Naive thymus-derived CD4-positive, alpha-beta T cell (primary cell): Measurements from ENCODE around the gene C1orf226. TPM values are rescaled to one million over a fixed set of nuclear protein-coding genes. Genes with fewer than 3 reads are reported as not detected.

Experiments used
- ATAC-seq: fragments of 150-1000 bp; cut with Tn5 transposase; 2 replicates; pipeline ENCODE4 v1.10.0; 2021; ENCODE audit warnings: mild to moderate bottlenecking, moderate library complexity
- CTCF ChIA-PET: fragments of 350-600 bp; sonication (Branson Sonifier 250); formaldehyde crosslinking; loops from one replicate; lab custom pipeline; 2021; ENCODE audit warnings: antibody characterized with exemption; lab: Charles Lee
- POLR2A ChIA-PET: fragments of 350-600 bp; sonication (Branson Sonifier 250); formaldehyde crosslinking; loops from one replicate; lab custom pipeline; 2021; ENCODE audit warnings: antibody characterized with exemption, inconsistent platforms; lab: Charles Lee
- DNase-seq, 9 donors: peaks; one replicate each; pipeline versions ENCODE4 v3.0.0 to v3.0.0-alpha.2; 2020 to 2022; ENCODE audit warnings: mixed read lengths in 1 of 9
- H3K27ac ChIP-seq: one replicate; pipeline ENCODE4 v1.7.0; 2013; ENCODE audit warnings: mild to moderate bottlenecking, low read depth, low read length, moderate library complexity
- H3K27me3 ChIP-seq, 2 donors: one replicate each; pipeline ENCODE4 v1.7.0; 2013; ENCODE audit warnings: low read length in 2 of 2, mild to moderate bottlenecking in 2 of 2, moderate library complexity in 2 of 2; ENCODE audit not compliant: control insufficient read depth in 2 of 2, insufficient read depth in 2 of 2
- H3K36me3 ChIP-seq, 3 experiments: 1 replicate in 2 of 3; 2 replicates in 1 of 3; pipeline ENCODE4 v1.7.0; 2013; ENCODE audit warnings: low read length in 3 of 3, mild to moderate bottlenecking in 3 of 3, moderate library complexity in 1 of 3; ENCODE audit not compliant: insufficient read depth in 3 of 3, control insufficient read depth in 2 of 3
- H3K4me1 ChIP-seq, 2 donors: one replicate each; pipeline ENCODE4 v1.7.0; 2013; ENCODE audit warnings: low read length in 2 of 2, mild to moderate bottlenecking in 2 of 2, moderate library complexity in 1 of 2; ENCODE audit not compliant: control insufficient read depth in 2 of 2, insufficient read depth in 2 of 2
- H3K4me3 ChIP-seq: 2 replicates; pipeline ENCODE4 v1.7.0; 2013; ENCODE audit warnings: mild to moderate bottlenecking, low read length
- H3K9me3 ChIP-seq, 3 experiments: 1 replicate in 2 of 3; 2 replicates in 1 of 3; pipeline ENCODE4 v1.7.0; 2013; ENCODE audit warnings: low read length in 3 of 3; ENCODE audit not compliant: control insufficient read depth in 2 of 3
- H3K27ac Mint-ChIP-seq, 9 donors: one replicate each; pipeline ENCODE4 v1.8.0; 2020 to 2022; ENCODE audit warnings: mixed read lengths in 9 of 9, mild to moderate bottlenecking in 8 of 9, moderate library complexity in 5 of 9, inconsistent platforms in 2 of 9
- H3K27me3 Mint-ChIP-seq, 5 donors: one replicate each; pipeline ENCODE4 v1.8.0; 2021 to 2022; ENCODE audit warnings: mixed read lengths in 5 of 5, mild to moderate bottlenecking in 1 of 5
- H3K36me3 Mint-ChIP-seq, 5 donors: one replicate each; pipeline ENCODE4 v1.8.0; 2020 to 2022; ENCODE audit warnings: mixed read lengths in 5 of 5, mild to moderate bottlenecking in 3 of 5, inconsistent platforms in 1 of 5
- H3K4me1 Mint-ChIP-seq, 7 donors: one replicate each; pipeline ENCODE4 v1.8.0; 2020 to 2022; ENCODE audit warnings: mixed read lengths in 7 of 7, mild to moderate bottlenecking in 3 of 7, inconsistent platforms in 1 of 7
- H3K4me3 Mint-ChIP-seq, 10 donors: one replicate each; pipeline ENCODE4 v1.8.0; 2020 to 2022; ENCODE audit warnings: mild to moderate bottlenecking in 10 of 10, mixed read lengths in 10 of 10, moderate library complexity in 6 of 10, inconsistent platforms in 2 of 10
- H3K9me3 Mint-ChIP-seq, 11 donors: one replicate each; pipeline ENCODE4 v1.8.0; 2020 to 2022; ENCODE audit warnings: mixed read lengths in 11 of 11, mild to moderate bottlenecking in 4 of 11, inconsistent platforms in 1 of 11, moderate library complexity in 1 of 11
- intact Hi-C, 2 donors: fragments of 100-400 bp; cut with micrococcal nuclease; formaldehyde crosslinking; loops; one replicate each; pipeline ENCODE4 v1.15.1; 2023
- polyA plus RNA-seq, 2 donors: library from polyadenylated mRNA; unstranded; fragments of 300-500 nt; fragmentation: Illumina TruSeq; gene quantifications; one replicate each; pipeline ENCODE4 v1.2.3, GENCODE V29; 2021
- total RNA-seq, 6 experiments: library from RNA in 5 of 6; stranded (reverse) in 5 of 6; gene quantifications; 1 replicate in 5 of 6; 2 replicates in 1 of 6; pipeline ENCODE4 v1.2.3 and lab custom pipeline; 2021 to 2026

The C1orf226 gene
- total and polyA plus RNA-seq, 7 experiments from 2014 or later: 0.24 TPM; not detected in 6

DNA sequence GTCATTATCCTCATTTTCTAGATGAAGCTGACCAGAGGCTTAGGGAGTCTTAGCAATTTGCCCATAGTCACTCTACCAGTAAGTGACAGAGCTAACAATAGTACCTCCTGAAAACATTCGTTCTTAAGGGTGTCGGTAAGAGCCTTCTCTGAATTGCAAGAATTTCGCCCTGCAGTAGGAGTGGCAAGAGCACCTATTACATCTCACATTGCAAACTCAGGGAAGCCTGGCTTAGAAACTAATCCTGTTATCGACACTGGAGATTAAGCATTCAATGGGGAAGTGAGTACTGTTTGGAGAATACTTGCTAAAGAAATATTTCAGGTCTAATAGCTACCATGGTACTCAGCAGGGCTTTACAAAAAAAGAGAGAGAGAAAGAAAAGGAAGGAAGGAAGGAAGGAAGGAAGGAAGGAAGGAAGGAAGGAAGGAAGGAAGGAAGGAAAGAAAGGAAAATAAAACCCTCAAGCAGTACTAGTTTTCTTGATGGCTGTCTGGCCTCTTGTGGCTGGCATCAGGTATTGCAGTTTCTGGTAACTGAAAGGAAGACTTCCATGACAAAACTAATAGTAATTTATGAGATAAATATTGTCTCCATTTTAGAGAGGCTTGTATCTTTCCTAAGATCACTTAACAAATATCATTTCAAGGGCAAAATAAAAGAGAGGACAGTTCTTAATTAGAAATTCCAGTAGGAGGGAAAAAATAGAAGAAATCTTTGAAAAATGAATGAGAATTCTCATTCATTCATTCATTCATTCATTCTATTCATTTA is 10.4 kb downstream of the C1orf226 start:
- peaks cover 11 to 30% (median 22%) of the 10 kb centered on the region in 5 donors for H3K27me3 Mint-ChIP-seq

DNA sequence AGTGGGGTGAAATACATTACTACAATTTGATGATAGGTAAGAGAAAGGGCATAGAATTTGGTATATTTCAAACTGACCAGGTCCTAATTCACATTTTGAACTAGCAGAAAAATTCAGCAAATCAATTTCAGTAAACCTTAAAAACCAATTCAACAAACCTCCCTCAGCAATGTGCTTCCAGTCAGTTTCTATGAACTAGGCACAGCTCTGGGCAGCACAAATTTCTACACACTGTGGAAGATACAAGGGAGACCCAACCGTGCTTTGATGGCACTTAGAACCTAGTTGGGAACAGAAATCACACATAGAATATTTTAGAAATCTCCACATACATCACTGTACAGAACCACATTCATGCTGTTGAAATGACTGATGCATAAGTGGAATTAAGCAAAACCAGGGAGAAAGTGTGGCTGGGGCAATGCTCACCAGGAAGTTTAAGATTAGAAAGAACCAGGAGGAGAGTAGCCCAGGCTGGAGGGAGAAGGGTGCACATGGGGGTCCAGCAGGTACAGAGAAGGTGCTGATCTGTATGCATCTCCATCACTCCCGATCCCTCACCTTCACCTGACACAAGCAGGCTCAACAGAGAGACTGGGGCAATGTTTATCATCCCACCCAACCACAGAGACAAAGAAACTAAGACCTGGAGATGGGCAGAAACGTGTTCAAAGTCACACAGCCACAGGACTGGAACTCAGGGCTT is 14.8 kb downstream of the C1orf226 start:
- ChIA-PET CTCF (no interaction called here), POLR2A (no interaction called here)
- Histone ChIP-seq H3K9me3 (no peaks in the 10 kb centered on the region), H3K4me3 (no peak overlapping the region), H3K27ac (no peak overlapping the region), H3K36me3 (no peaks in the 10 kb centered on the region), H3K4me1 (no peaks in the 10 kb centered on the region), H3K27me3 (peaks cover 3 to 5% of the 10 kb centered on the region in 2 donors)
- peaks cover 0 to 18% (median 0%) of the 10 kb centered on the region in 7 donors for H3K4me1 Mint-ChIP-seq
- no peak for DNase-seq
- no peak overlapping the region for H3K4me3 Mint-ChIP-seq
- no peak for ATAC-seq
- H3K36me3 Mint-ChIP-seq: no peaks in the 10 kb centered on the region
- intact Hi-C loops: no loop called here
- no peak overlapping the region for H3K27ac Mint-ChIP-seq
- H3K9me3 Mint-ChIP-seq: no peaks in the 10 kb centered on the region
- peaks cover 12 to 37% (median 26%) of the 10 kb centered on the region in 5 donors for H3K27me3 Mint-ChIP-seq

More for the DNA sequence above, 10.4 kb downstream of the C1orf226 start:
- Histone ChIP-seq H3K4me1 (no peaks in the 10 kb centered on the region), H3K36me3 (no peaks in the 10 kb centered on the region), H3K4me3 (no peak overlapping the region), H3K27me3 (no peaks in the 10 kb centered on the region), H3K27ac (no peak overlapping the region), H3K9me3 (no peaks in the 10 kb centered on the region)
- intact Hi-C loops: loop anchor here (1.0 to 5.0 kb wide), 2 partner anchors 336 to 600 kb away; no protein-coding TSS in a partner anchor
- DNase-seq (peak in 1 of 9 donors; percentile 9), ATAC-seq (no peak)
- Mint-ChIP-seq H3K36me3 (no peaks in the 10 kb centered on the region), H3K9me3 (no peaks in the 10 kb centered on the region), H3K4me1 (peaks cover 0 to 19% (median 1%) of the 10 kb centered on the region in 7 donors), H3K4me3 (no peak overlapping the region), H3K27ac (no peak overlapping the region)
- ChIA-PET CTCF (interaction anchor here (0.6 to 1.7 kb wide), 3 partner anchors 11 to 490 kb away, joined by 5 to 6 read pairs (median 5); partner anchors contain the start of gene C1orf226), POLR2A (no interaction called here)

GRCh38 chr1:162397039-162397448 is 15.5 kb downstream of the C1orf226 start:
- H3K4me1 ChIP-seq: no peaks in the 10 kb centered on the region
- Mint-ChIP-seq H3K27me3 (peaks cover 15 to 40% (median 26%) of the 10 kb centered on the region in 5 donors), H3K9me3 (no peaks in the 10 kb centered on the region), H3K27ac (no peak overlapping the region), H3K4me1 (peaks cover 0 to 13% (median 0%) of the 10 kb centered on the region in 7 donors), H3K36me3 (no peaks in the 10 kb centered on the region), H3K4me3 (no peak overlapping the region)
- H3K9me3 ChIP-seq: no peaks in the 10 kb centered on the region
- peaks cover 3 to 5% of the 10 kb centered on the region in 2 donors for H3K27me3 ChIP-seq
- no peak overlapping the region for H3K27ac ChIP-seq
- no peak for DNase-seq
- H3K36me3 ChIP-seq: no peaks in the 10 kb centered on the region
- intact Hi-C loops: no loop called here
- no peak overlapping the region for H3K4me3 ChIP-seq
- no peak for ATAC-seq
- ChIA-PET CTCF (no interaction called here), POLR2A (no interaction called here)

- no peak overlapping the region for H3K27ac ChIP-seq
- ATAC-seq (no peak), DNase-seq (no peak)
- peaks cover 0 to 10% (median 0%) of the 10 kb centered on the region in 7 donors for H3K4me1 Mint-ChIP-seq
- H3K27ac Mint-ChIP-seq: no peak overlapping the region
- H3K9me3 Mint-ChIP-seq: no peaks in the 10 kb centered on the region
- H3K36me3 ChIP-seq: no peaks in the 10 kb centered on the region
- peaks cover 18 to 43% (median 25%) of the 10 kb centered on the region in 5 donors for H3K27me3 Mint-ChIP-seq
- H3K4me1 ChIP-seq: no peaks in the 10 kb centered on the region
- intact Hi-C loops: no loop called here
- H3K4me3 Mint-ChIP-seq: no peak overlapping the region
- no peak overlapping the region for H3K4me3 ChIP-seq
- ChIA-PET POLR2A (no interaction called here), CTCF (no interaction called here)
- no peaks in the 10 kb centered on the region for H3K36me3 Mint-ChIP-seq
- H3K9me3 ChIP-seq: no peaks in the 10 kb centered on the region
- H3K27me3 ChIP-seq: peaks cover 3 to 5% of the 10 kb centered on the region in 2 donors
Observed at GRCh38 chr1:162397943-162398560, 16.5 kb downstream of the C1orf226 start.

GRCh38 chr1:162398999-162399580 is 17.6 kb downstream of the C1orf226 start:
- Mint-ChIP-seq H3K9me3 (no peaks in the 10 kb centered on the region), H3K4me3 (no peak overlapping the region), H3K36me3 (no peaks in the 10 kb centered on the region), H3K4me1 (peaks cover 0 to 10% (median 0%) of the 10 kb centered on the region in 7 donors), H3K27ac (no peak overlapping the region), H3K27me3 (peaks cover 18 to 39% (median 24%) of the 10 kb centered on the region in 5 donors)
- H3K4me1 ChIP-seq: no peaks in the 10 kb centered on the region
- H3K36me3 ChIP-seq: no peaks in the 10 kb centered on the region
- peaks cover 3 to 5% of the 10 kb centered on the region in 2 donors for H3K27me3 ChIP-seq
- ATAC-seq (no peak), DNase-seq (no peak)
- ChIA-PET CTCF (no interaction called here), POLR2A (no interaction called here)
- no peak overlapping the region for H3K27ac ChIP-seq
- intact Hi-C loops: no loop called here
- no peak overlapping the region for H3K4me3 ChIP-seq
- no peaks in the 10 kb centered on the region for H3K9me3 ChIP-seq

DNA sequence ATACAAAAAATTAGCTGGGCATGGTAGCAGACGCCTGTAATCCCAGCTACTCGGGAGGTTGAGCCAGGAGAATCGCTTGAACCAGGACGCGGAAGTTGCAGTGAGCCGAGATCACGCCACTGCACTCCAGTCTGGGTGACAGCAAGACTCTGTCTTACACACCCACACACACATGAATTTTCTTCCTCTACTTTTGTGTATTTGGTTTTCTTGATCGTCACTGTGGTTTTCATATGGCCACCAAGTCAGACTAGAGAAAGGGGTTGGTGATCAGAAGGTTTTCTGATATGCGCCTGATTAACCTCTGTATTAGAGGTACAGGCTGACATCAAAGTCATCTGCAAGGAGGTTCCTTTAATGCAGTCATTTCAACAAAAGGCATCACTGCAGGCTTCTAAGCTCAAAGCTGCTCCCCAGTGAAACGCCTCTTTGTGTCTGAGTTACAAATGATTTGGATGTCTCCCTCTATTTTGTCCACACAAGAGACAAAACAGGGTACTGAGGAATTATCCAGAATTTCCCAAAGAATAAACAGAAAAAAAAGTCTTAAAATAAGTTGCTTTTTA is 19.3 kb downstream of the C1orf226 start:
- POLR2A ChIA-PET: no interaction called here
- H3K27ac Mint-ChIP-seq: no peak overlapping the region

More for the DNA sequence above, 19.3 kb downstream of the C1orf226 start:
- Mint-ChIP-seq H3K4me1 (peaks cover 0 to 16% (median 0%) of the 10 kb centered on the region in 7 donors), H3K36me3 (no peaks in the 10 kb centered on the region), H3K27me3 (peaks cover 18 to 39% (median 24%) of the 10 kb centered on the region in 5 donors), H3K9me3 (no peaks in the 10 kb centered on the region), H3K4me3 (no peak overlapping the region)
- H3K9me3 ChIP-seq: no peaks in the 10 kb centered on the region
- no peaks in the 10 kb centered on the region for H3K4me1 ChIP-seq
- no peak overlapping the region for H3K27ac ChIP-seq
- H3K27me3 ChIP-seq: peaks cover 3 to 5% of the 10 kb centered on the region in 2 donors
- DNase-seq (no peak), ATAC-seq (peak; percentile 34)
- H3K4me3 ChIP-seq: no peak overlapping the region
- CTCF ChIA-PET: no interaction called here
- intact Hi-C loops: no loop called here
- H3K36me3 ChIP-seq: no peaks in the 10 kb centered on the region
